ENCODE measurements around the gene GNB1. TPM values are rescaled to one million over a fixed set of nuclear protein-coding genes. Genes with fewer than 3 reads are reported as not detected.
A peak's percentile ranks its signal among the peaks of the same experiment; 100 is the strongest.

Gene GNB1
- total RNA-seq, 4 donors from 2014 or later = 112 to 266 (median 236) TPM

GRCh38 chr1:1777950-1778662, 112.8 kb downstream of the GNB1 start, which contains the start of gene NADK:
TSS of gene NADK (minus strand) at chr1:1778470. CDS start at chr1:1765406, 13,064 bp downstream.
- peak within 1 kb of the TSS; percentile 76 to 92 (median 92) for H3K4me3 ChIP-seq
- no peaks in the 10 kb centered on the region for H3K9me3 ChIP-seq
- H3K36me3 ChIP-seq = peaks cover 0 to under 1% (median 0%) of the 10 kb centered on the region in 3 donors
- no peaks in the 10 kb centered on the region for H3K27me3 ChIP-seq
- peak; percentile 56 to 82 (median 81) for DNase-seq
- H3K27ac ChIP-seq = peak within 1 kb of the TSS; percentile 92 to 98 (median 94)
- peaks cover 16 to 79% (median 55%) of the 10 kb centered on the region in 4 donors for H3K4me1 ChIP-seq
- TF ChIP-seq CTCF (IDR thresholded peaks at IDR 0.05) (peak in 1 of 6 experiments; percentile 14), POLR2A (IDR thresholded peaks at IDR 0.05) (peak in 1 of 2 donors; percentile 62)

GRCh38 chr1:1777583-1777899, 113.3 kb downstream of the GNB1 start:
- H3K4me1 ChIP-seq = peaks cover 16 to 74% (median 49%) of the 10 kb centered on the region in 4 donors
- H3K27ac ChIP-seq = peak overlapping the region; percentile 92 to 98 (median 94)
- H3K9me3 ChIP-seq = no peaks in the 10 kb centered on the region
- no peaks in the 10 kb centered on the region for H3K27me3 ChIP-seq
- no peak for TF ChIP-seq POLR2A (IDR thresholded peaks at IDR 0.05)
- no peak for TF ChIP-seq CTCF (IDR thresholded peaks at IDR 0.05)
- peak in 1 of 3 donors; percentile 55 for DNase-seq
- H3K36me3 ChIP-seq = peaks cover 0 to 7% (median 0%) of the 10 kb centered on the region in 3 donors
- H3K4me3 ChIP-seq = peak overlapping the region; percentile 76 to 92 (median 92)

- DNase-seq = no peak
- H3K27ac ChIP-seq = peak overlapping the region; percentile 92 to 98 (median 94)
- no peaks in the 10 kb centered on the region for H3K9me3 ChIP-seq
- peak overlapping the region; percentile 76 to 92 (median 92) for H3K4me3 ChIP-seq
- peaks cover 0 to 13% (median 0%) of the 10 kb centered on the region in 3 donors for H3K36me3 ChIP-seq
- peaks cover 16 to 68% (median 43%) of the 10 kb centered on the region in 4 donors for H3K4me1 ChIP-seq
- no peak for TF ChIP-seq CTCF (IDR thresholded peaks at IDR 0.05)
- no peak for TF ChIP-seq POLR2A (IDR thresholded peaks at IDR 0.05)
- no peaks in the 10 kb centered on the region for H3K27me3 ChIP-seq
These were observed 114.0 kb downstream of the GNB1 start for GRCh38 chr1:1776672-1777582.

- TF ChIP-seq POLR2A (IDR thresholded peaks at IDR 0.05) (no peak), CTCF (IDR thresholded peaks at IDR 0.05) (no peak)
- no peak overlapping the region for H3K4me3 ChIP-seq
- H3K27me3 ChIP-seq = no peaks in the 10 kb centered on the region
- no peaks in the 10 kb centered on the region for H3K9me3 ChIP-seq
- H3K36me3 ChIP-seq = peaks cover 0 to 20% (median 0%) of the 10 kb centered on the region in 3 donors
- peak in 1 of 3 donors; percentile 44 for DNase-seq
- peak overlapping the region in 2 of 4 donors; percentile 4 to 55 for H3K27ac ChIP-seq
- H3K4me1 ChIP-seq = peaks cover 11 to 54% (median 30%) of the 10 kb centered on the region in 4 donors
These were observed 115.3 kb downstream of the GNB1 start for GRCh38 chr1:1775327-1776226.

GRCh38 chr1:1773874-1774273, 117.0 kb downstream of the GNB1 start:
- no peak for DNase-seq

More at GRCh38 chr1:1773874-1774273, 117.0 kb downstream of the GNB1 start:
- Histone ChIP-seq H3K9me3 (no peaks in the 10 kb centered on the region), H3K27ac (no peak overlapping the region), H3K4me3 (no peak overlapping the region), H3K36me3 (peaks cover 0 to 20% (median 0%) of the 10 kb centered on the region in 3 donors), H3K4me1 (peaks cover 0 to 38% (median 14%) of the 10 kb centered on the region in 4 donors), H3K27me3 (no peaks in the 10 kb centered on the region)
- no peak for TF ChIP-seq CTCF (IDR thresholded peaks at IDR 0.05)
- TF ChIP-seq POLR2A (IDR thresholded peaks at IDR 0.05) = no peak
